GM23338 (cell line): Measurements from ENCODE around the gene TNPO1. TPM values are rescaled to one million over a fixed set of nuclear protein-coding genes. Genes with fewer than 3 reads are reported as not detected.

Experiments
- ATAC-seq: fragments of 200-7000 bp; cut with Tn5 transposase; 3 replicates; pipeline ENCODE4 v1.9.1; 2020
- DNase-seq: peaks from one replicate; pipeline ENCODE4 v3.0.0-alpha.2; 2015; ENCODE audit warnings: low spot score
- H2AFZ ChIP-seq: fragments of 200-600 bp; sonication (generic); 2 replicates; pipeline ENCODE4 v1.8.0; 2016; ENCODE audit warnings: antibody characterized with exemption, mild to moderate bottlenecking, moderate library complexity
- H3F3A ChIP-seq: fragments of 200-600 bp; sonication (generic); replicated peaks from 2 replicates; pipeline ENCODE4 v1.8.0; 2017; ENCODE audit warnings: antibody characterized with exemption, mixed run types, low read depth
- H3K27ac ChIP-seq: fragments of 200-600 bp; sonication (generic); 2 replicates; pipeline ENCODE4 v1.6.1; 2016; ENCODE audit warnings: low read depth
- H3K27me3 ChIP-seq: fragments of 200-600 bp; sonication (generic); 2 replicates; pipeline ENCODE4 v1.8.0; 2016; ENCODE audit warnings: mild to moderate bottlenecking, mixed run types, moderate library complexity; ENCODE audit not compliant: insufficient read depth
- H3K36me3 ChIP-seq: fragments of 200-600 bp; sonication (generic); 2 replicates; pipeline ENCODE4 v1.8.0; 2016; ENCODE audit warnings: mild to moderate bottlenecking; ENCODE audit not compliant: insufficient read depth
- H3K4me1 ChIP-seq: fragments of 200-600 bp; sonication (generic); 2 replicates; pipeline ENCODE4 v1.8.0; 2016; ENCODE audit warnings: mild to moderate bottlenecking, moderate library complexity; ENCODE audit not compliant: insufficient read depth
- H3K4me2 ChIP-seq: fragments of 200-600 bp; sonication (generic); 2 replicates; pipeline ENCODE4 v1.7.1; 2017; ENCODE audit warnings: mixed run types
- H3K4me3 ChIP-seq: fragments of 200-600 bp; sonication (generic); 2 replicates; pipeline ENCODE4 v1.6.1; 2016; ENCODE audit warnings: mixed run types
- H3K79me2 ChIP-seq: fragments of 200-600 bp; sonication (generic); replicated peaks from 2 replicates; pipeline ENCODE4 v1.8.0; 2017; ENCODE audit warnings: mild to moderate bottlenecking; ENCODE audit not compliant: insufficient read depth
- H3K9me2 ChIP-seq: fragments of 200-600 bp; sonication (generic); 2 replicates; pipeline ENCODE4 v1.8.0; 2017; ENCODE audit not compliant: insufficient read depth
- H4K20me1 ChIP-seq: fragments of 200-600 bp; sonication (generic); replicated peaks from 2 replicates; pipeline ENCODE4 v1.8.0; 2017; ENCODE audit warnings: mild to moderate bottlenecking; ENCODE audit not compliant: insufficient read depth
- H3K27ac Mint-ChIP-seq: 2 replicates; pipeline ENCODE4 v1.8.0; 2020; ENCODE audit warnings: inconsistent platforms, mild to moderate bottlenecking, moderate library complexity, mixed read lengths
- H3K27me3 Mint-ChIP-seq: 3 replicates; pipeline ENCODE4 v1.8.0; 2022; ENCODE audit warnings: low read depth, mild to moderate bottlenecking, moderate library complexity, mixed read lengths, inconsistent platforms; ENCODE audit not compliant: insufficient read depth, poor library complexity
- H3K36me3 Mint-ChIP-seq: 3 replicates; pipeline ENCODE4 v1.8.0; 2021; ENCODE audit warnings: low read depth, mild to moderate bottlenecking, inconsistent platforms, moderate library complexity, mixed read lengths
- H3K4me1 Mint-ChIP-seq: 3 replicates; pipeline ENCODE4 v1.8.0; 2020; ENCODE audit warnings: mild to moderate bottlenecking, inconsistent platforms, mixed read lengths
- H3K4me3 Mint-ChIP-seq: 3 replicates; pipeline ENCODE4 v1.8.0; 2021; ENCODE audit warnings: moderate library complexity, mild to moderate bottlenecking, inconsistent platforms, mixed read lengths
- H3K9me3 Mint-ChIP-seq: 3 replicates; pipeline ENCODE4 v1.8.0; 2020; ENCODE audit warnings: moderate library complexity, mild to moderate bottlenecking, inconsistent platforms, mixed read lengths
- CREB1 ChIP-seq: fragments of 250-450 bp; sonication (Bioruptor Pico); IDR thresholded peaks from 2 replicates; pipeline ENCODE4 v1.5.0; 2020; ENCODE audit warnings: low read depth, mild to moderate bottlenecking, moderate library complexity
- EZH2 ChIP-seq: fragments of 200-600 bp; sonication (generic); IDR thresholded peaks from one replicate; pipeline ENCODE4 v1.8.0; 2017; ENCODE audit warnings: antibody characterized with exemption, mild to moderate bottlenecking, low read depth; ENCODE audit not compliant: unreplicated experiment
- EZH2phosphoT487 ChIP-seq: fragments of 200-600 bp; sonication (generic); IDR thresholded peaks from one replicate; pipeline ENCODE4 v1.8.1; 2018; ENCODE audit warnings: antibody characterized with exemption; ENCODE audit not compliant: unreplicated experiment
- JUNB ChIP-seq: IDR thresholded peaks from one replicate; pipeline ENCODE4 v1.6.1; 2016; ENCODE audit warnings: antibody characterized with exemption; ENCODE audit not compliant: unreplicated experiment
- NANOG ChIP-seq: IDR thresholded peaks from 2 replicates; pipeline ENCODE4 v1.6.1; 2016; ENCODE audit warnings: antibody characterized with exemption, borderline replicate concordance
- POLR2AphosphoS5 ChIP-seq: IDR thresholded peaks from 2 replicates; pipeline ENCODE4 v1.6.1; 2016; ENCODE audit warnings: antibody characterized with exemption, low read depth
- REST ChIP-seq: IDR thresholded peaks from one replicate; pipeline ENCODE4 v1.6.1; 2018; ENCODE audit warnings: antibody characterized with exemption; ENCODE audit not compliant: unreplicated experiment
- STAT1 ChIP-seq: IDR thresholded peaks from one replicate; pipeline ENCODE4 v1.6.1; 2016; ENCODE audit warnings: antibody characterized with exemption; ENCODE audit not compliant: unreplicated experiment
- ZNF114 ChIP-seq: fragments of 250-450 bp; sonication (Bioruptor Pico); IDR thresholded peaks from 2 replicates; pipeline ENCODE4 v1.5.0; 2020; ENCODE audit warnings: mild to moderate bottlenecking, moderate library complexity
- ZNF331 ChIP-seq: fragments of 250-450 bp; sonication (Bioruptor Pico); IDR thresholded peaks from 2 replicates; pipeline ENCODE4 v1.5.0; 2020; ENCODE audit warnings: low read depth, mild to moderate bottlenecking, moderate library complexity
- polyA plus RNA-seq: library from polyadenylated mRNA; unstranded; fragments of >200 nt; fragmentation: Nextera tagmentation; extraction: Ambion mirVana; gene quantifications from 2 replicates; pipeline ENCODE4 v1.2.1, GENCODE V29; 2016
- total RNA-seq: library from RNA; depleted of rRNA; stranded (reverse); fragments of >200 nt; shearing (Covaris generic); gene quantifications from 2 replicates; pipeline ENCODE4 v1.2.3, GENCODE V29; 2014
- TF ChIP-seq, protein P1 (sequence below), 2 experiments: fragments of 200-600 bp in 1 of 2; sonication (generic) in 1 of 2; conservative IDR thresholded peaks; 2 replicates each; pipeline versions ENCODE4 v1.5.1 to v1.6.1; 2016 to 2017; ENCODE audit warnings: antibody characterized with exemption in 2 of 2, low read depth in 2 of 2, mild to moderate bottlenecking in 2 of 2, moderate library complexity in 1 of 2
- TF ChIP-seq, protein P2 (sequence below): fragments of 250-450 bp; sonication (Bioruptor Pico); IDR thresholded peaks from 2 replicates; pipeline ENCODE4 v1.5.0; 2020; ENCODE audit warnings: mild to moderate bottlenecking, moderate library complexity
- TF ChIP-seq, protein P3 (sequence below): IDR thresholded peaks from 2 replicates; pipeline ENCODE4 v1.6.1; 2016; ENCODE audit warnings: antibody characterized with exemption

Gene TNPO1
- total and polyA plus RNA-seq, 2 experiments from 2014 or later: 117 to 197 TPM

GRCh38 chr5:72957337-72957736 is 140.9 kb downstream of the TNPO1 start:
- H3F3A ChIP-seq: no peaks in the 10 kb centered on the region
- peak overlapping the region; percentile 70 for H3K4me3 ChIP-seq
- Mint-ChIP-seq H3K27me3 (peaks cover 6% of the 10 kb centered on the region), H3K36me3 (no peaks in the 10 kb centered on the region; the same call in 2 of the 3 replicates), H3K9me3 (no peaks in the 10 kb centered on the region), H3K4me3 (peak overlapping the region; percentile 82), H3K4me1 (peaks cover 18% of the 10 kb centered on the region), H3K27ac (no peak overlapping the region)
- no peak for ATAC-seq
- H4K20me1 ChIP-seq: no peaks in the 10 kb centered on the region
- peaks cover 18% of the 10 kb centered on the region for H3K4me1 ChIP-seq
- no peaks in the 10 kb centered on the region for H3K9me2 ChIP-seq
- H3K79me2 ChIP-seq: peaks cover 50% of the 10 kb centered on the region
- H2AFZ ChIP-seq: no peak overlapping the region
- no peak for TF ChIP-seq CREB1 (CRISPR knock-in tag)
- no peak for TF ChIP-seq NANOG
- no peak for TF ChIP-seq JUNB
- TF ChIP-seq, protein P1, sequence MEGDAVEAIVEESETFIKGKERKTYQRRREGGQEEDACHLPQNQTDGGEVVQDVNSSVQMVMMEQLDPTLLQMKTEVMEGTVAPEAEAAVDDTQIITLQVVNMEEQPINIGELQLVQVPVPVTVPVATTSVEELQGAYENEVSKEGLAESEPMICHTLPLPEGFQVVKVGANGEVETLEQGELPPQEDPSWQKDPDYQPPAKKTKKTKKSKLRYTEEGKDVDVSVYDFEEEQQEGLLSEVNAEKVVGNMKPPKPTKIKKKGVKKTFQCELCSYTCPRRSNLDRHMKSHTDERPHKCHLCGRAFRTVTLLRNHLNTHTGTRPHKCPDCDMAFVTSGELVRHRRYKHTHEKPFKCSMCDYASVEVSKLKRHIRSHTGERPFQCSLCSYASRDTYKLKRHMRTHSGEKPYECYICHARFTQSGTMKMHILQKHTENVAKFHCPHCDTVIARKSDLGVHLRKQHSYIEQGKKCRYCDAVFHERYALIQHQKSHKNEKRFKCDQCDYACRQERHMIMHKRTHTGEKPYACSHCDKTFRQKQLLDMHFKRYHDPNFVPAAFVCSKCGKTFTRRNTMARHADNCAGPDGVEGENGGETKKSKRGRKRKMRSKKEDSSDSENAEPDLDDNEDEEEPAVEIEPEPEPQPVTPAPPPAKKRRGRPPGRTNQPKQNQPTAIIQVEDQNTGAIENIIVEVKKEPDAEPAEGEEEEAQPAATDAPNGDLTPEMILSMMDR (conservative IDR thresholded peaks at IDR 0.05; ENCODE audit: low read depth in 2 of 2): no peak
- TF ChIP-seq, protein P2, sequence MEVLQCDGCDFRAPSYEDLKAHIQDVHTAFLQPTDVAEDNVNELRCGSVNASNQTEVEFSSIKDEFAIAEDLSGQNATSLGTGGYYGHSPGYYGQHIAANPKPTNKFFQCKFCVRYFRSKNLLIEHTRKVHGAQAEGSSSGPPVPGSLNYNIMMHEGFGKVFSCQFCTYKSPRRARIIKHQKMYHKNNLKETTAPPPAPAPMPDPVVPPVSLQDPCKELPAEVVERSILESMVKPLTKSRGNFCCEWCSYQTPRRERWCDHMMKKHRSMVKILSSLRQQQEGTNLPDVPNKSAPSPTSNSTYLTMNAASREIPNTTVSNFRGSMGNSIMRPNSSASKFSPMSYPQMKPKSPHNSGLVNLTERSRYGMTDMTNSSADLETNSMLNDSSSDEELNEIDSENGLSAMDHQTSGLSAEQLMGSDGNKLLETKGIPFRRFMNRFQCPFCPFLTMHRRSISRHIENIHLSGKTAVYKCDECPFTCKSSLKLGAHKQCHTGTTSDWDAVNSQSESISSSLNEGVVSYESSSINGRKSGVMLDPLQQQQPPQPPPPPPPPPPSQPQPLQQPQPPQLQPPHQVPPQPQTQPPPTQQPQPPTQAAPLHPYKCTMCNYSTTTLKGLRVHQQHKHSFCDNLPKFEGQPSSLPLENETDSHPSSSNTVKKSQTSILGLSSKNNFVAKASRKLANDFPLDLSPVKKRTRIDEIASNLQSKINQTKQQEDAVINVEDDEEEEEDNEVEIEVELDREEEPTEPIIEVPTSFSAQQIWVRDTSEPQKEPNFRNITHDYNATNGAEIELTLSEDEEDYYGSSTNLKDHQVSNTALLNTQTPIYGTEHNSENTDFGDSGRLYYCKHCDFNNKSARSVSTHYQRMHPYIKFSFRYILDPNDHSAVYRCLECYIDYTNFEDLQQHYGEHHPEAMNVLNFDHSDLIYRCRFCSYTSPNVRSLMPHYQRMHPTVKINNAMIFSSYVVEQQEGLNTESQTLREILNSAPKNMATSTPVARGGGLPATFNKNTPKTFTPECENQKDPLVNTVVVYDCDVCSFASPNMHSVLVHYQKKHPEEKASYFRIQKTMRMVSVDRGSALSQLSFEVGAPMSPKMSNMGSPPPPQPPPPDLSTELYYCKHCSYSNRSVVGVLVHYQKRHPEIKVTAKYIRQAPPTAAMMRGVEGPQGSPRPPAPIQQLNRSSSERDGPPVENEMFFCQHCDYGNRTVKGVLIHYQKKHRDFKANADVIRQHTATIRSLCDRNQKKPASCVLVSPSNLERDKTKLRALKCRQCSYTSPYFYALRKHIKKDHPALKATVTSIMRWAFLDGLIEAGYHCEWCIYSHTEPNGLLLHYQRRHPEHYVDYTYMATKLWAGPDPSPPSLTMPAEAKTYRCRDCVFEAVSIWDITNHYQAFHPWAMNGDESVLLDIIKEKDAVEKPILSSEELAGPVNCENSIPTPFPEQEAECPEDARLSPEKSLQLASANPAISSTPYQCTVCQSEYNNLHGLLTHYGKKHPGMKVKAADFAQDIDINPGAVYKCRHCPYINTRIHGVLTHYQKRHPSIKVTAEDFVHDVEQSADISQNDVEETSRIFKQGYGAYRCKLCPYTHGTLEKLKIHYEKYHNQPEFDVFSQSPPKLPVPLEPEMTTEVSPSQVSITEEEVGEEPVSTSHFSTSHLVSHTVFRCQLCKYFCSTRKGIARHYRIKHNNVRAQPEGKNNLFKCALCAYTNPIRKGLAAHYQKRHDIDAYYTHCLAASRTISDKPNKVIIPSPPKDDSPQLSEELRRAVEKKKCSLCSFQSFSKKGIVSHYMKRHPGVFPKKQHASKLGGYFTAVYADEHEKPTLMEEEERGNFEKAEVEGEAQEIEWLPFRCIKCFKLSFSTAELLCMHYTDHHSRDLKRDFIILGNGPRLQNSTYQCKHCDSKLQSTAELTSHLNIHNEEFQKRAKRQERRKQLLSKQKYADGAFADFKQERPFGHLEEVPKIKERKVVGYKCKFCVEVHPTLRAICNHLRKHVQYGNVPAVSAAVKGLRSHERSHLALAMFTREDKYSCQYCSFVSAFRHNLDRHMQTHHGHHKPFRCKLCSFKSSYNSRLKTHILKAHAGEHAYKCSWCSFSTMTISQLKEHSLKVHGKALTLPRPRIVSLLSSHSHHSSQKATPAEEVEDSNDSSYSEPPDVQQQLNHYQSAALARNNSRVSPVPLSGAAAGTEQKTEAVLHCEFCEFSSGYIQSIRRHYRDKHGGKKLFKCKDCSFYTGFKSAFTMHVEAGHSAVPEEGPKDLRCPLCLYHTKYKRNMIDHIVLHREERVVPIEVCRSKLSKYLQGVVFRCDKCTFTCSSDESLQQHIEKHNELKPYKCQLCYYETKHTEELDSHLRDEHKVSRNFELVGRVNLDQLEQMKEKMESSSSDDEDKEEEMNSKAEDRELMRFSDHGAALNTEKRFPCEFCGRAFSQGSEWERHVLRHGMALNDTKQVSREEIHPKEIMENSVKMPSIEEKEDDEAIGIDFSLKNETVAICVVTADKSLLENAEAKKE: no peak
- TF ChIP-seq REST: no peak
- TF ChIP-seq ZNF331 (CRISPR knock-in tag): no peak
- TF ChIP-seq, protein P3, sequence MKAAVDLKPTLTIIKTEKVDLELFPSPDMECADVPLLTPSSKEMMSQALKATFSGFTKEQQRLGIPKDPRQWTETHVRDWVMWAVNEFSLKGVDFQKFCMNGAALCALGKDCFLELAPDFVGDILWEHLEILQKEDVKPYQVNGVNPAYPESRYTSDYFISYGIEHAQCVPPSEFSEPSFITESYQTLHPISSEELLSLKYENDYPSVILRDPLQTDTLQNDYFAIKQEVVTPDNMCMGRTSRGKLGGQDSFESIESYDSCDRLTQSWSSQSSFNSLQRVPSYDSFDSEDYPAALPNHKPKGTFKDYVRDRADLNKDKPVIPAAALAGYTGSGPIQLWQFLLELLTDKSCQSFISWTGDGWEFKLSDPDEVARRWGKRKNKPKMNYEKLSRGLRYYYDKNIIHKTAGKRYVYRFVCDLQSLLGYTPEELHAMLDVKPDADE: no peak
- no peak for TF ChIP-seq EZH2phosphoT487
- no peak for TF ChIP-seq ZNF114 (CRISPR knock-in tag)
- TF ChIP-seq EZH2: no peak
- no peak for TF ChIP-seq STAT1
- TF ChIP-seq POLR2AphosphoS5: no peak
- no peak overlapping the region for H3K27ac ChIP-seq
- DNase-seq: no peak
- peak overlapping the region; percentile 83 for H3K4me2 ChIP-seq
- H3K27me3 ChIP-seq: peaks cover 8% of the 10 kb centered on the region; the same call in 1 of the 2 replicates
- H3K36me3 ChIP-seq: no peaks in the 10 kb centered on the region
